Colonic mucosa (tissue), 4 donors: Measurements from ENCODE around the gene RUNX3. TPM values are rescaled to one million over a fixed set of nuclear protein-coding genes. Genes with fewer than 3 reads are reported as not detected.

Experiments used
- DNase-seq: peaks from one replicate; pipeline ENCODE4 v3.0.0-alpha.2; 2020
- H3K27ac ChIP-seq: fragments of 200-600 bp; one replicate; pipeline ENCODE4 v1.8.0; 2021
- H3K27me3 ChIP-seq: fragments of 200-600 bp; one replicate; pipeline ENCODE4 v1.8.0; 2021
- H3K36me3 ChIP-seq: fragments of 200-600 bp; one replicate; pipeline ENCODE4 v1.8.0; 2021
- H3K4me1 ChIP-seq: fragments of 200-600 bp; one replicate; pipeline ENCODE4 v1.8.0; 2021; ENCODE audit warnings: mild to moderate bottlenecking
- H3K4me3 ChIP-seq: fragments of 200-600 bp; one replicate; pipeline ENCODE4 v1.8.0; 2021
- H3K9ac ChIP-seq, 2 donors: one replicate each; pipeline ENCODE4 v1.7.0; 2013; ENCODE audit warnings: control low read depth in 2 of 2, low read depth in 2 of 2, low read length in 2 of 2
- H3K9me3 ChIP-seq: fragments of 200-600 bp; one replicate; pipeline ENCODE4 v1.8.0; 2021
- intact Hi-C: fragments of 100-400 bp; cut with DNase I; formaldehyde crosslinking; loops from one replicate; pipeline ENCODE4 v1.14.1; 2022
- total RNA-seq, 2 donors: library from RNA; stranded (reverse); fragmentation: NEBNext Ultra II Directional in 1 of 2; extraction: Animal tissue kit (Norgen Biotek cat#: 25700) in 1 of 2; gene quantifications; one replicate each; pipeline ENCODE4 v1.2.1, GENCODE V29; 2021
- TF ChIP-seq, protein P1 (sequence below): fragments of 200-600 bp; IDR thresholded peaks from one replicate; pipeline ENCODE4 v1.8.0; 2022; ENCODE audit warnings: antibody characterized with exemption, mild to moderate bottlenecking
- donor health status: healthy.
- donor health status: DM: no; HTN: no; CAD: no.
- donor health status: DM: no; HTN: no; CAD: no.

The RUNX3 gene
- total RNA-seq, 2 donors from 2014 or later, result 1.6 to 3.2 TPM

DNA sequence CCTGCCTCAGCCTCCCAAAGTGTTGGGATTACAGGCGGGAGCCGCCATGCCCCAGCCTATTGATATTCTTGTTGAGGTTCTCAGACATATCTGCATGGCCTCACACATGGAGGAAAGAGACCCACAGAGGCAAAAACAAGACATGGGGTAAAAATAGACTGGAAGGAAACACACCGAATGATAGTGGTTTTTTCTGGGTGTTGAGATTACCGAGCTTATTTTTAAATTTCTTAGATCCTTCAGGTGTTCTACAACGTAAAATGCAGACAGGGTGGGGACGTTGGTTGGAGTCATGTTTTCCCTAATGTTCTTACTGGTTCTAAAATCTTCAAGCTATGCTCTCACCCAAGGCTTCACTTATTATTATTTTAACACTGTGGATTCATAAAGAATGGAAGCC, 23.9 kb upstream of the RUNX3 start:
- no peaks in the 10 kb centered on the region for H3K27me3 ChIP-seq
- H3K9me3 ChIP-seq, result no peaks in the 10 kb centered on the region
- DNase-seq, result no peak
- H3K4me1 ChIP-seq, result no peaks in the 10 kb centered on the region
- H3K27ac ChIP-seq, result no peak overlapping the region
- H3K9ac ChIP-seq, result peak overlapping the region in 1 of 2 donors; percentile 12
- intact Hi-C loops, result no loop called here
- H3K36me3 ChIP-seq, result no peaks in the 10 kb centered on the region
- H3K4me3 ChIP-seq, result no peak overlapping the region
- TF ChIP-seq, protein P1, sequence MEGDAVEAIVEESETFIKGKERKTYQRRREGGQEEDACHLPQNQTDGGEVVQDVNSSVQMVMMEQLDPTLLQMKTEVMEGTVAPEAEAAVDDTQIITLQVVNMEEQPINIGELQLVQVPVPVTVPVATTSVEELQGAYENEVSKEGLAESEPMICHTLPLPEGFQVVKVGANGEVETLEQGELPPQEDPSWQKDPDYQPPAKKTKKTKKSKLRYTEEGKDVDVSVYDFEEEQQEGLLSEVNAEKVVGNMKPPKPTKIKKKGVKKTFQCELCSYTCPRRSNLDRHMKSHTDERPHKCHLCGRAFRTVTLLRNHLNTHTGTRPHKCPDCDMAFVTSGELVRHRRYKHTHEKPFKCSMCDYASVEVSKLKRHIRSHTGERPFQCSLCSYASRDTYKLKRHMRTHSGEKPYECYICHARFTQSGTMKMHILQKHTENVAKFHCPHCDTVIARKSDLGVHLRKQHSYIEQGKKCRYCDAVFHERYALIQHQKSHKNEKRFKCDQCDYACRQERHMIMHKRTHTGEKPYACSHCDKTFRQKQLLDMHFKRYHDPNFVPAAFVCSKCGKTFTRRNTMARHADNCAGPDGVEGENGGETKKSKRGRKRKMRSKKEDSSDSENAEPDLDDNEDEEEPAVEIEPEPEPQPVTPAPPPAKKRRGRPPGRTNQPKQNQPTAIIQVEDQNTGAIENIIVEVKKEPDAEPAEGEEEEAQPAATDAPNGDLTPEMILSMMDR, result no peak

DNA sequence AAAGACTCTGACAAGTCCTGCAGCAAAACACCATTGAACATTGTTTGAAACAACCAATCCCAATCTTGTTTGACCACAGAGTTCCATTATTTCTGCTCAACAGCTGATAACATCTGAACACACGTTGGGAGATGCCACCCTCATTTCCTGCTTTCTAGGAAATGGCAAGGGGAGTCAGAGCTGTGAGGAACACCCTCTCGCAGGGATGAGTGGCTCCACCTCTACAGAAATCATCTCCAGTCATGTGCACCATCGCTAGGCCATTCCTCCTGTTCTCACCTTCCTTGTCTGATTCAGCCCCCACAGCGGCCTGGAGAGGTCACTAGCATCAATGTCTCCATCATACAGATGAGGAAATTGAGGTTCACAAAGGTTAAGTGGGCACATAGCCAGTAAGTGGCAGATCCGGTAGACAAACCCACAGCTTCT, 22.4 kb upstream of the RUNX3 start:
- Histone ChIP-seq H3K4me1 (no peaks in the 10 kb centered on the region), H3K4me3 (no peak overlapping the region), H3K9ac (no peak overlapping the region), H3K27me3 (no peaks in the 10 kb centered on the region), H3K9me3 (no peaks in the 10 kb centered on the region), H3K27ac (no peak overlapping the region), H3K36me3 (no peaks in the 10 kb centered on the region)
- TF ChIP-seq, protein P1, result no peak
- intact Hi-C loops, result no loop called here
- DNase-seq, result no peak

DNA sequence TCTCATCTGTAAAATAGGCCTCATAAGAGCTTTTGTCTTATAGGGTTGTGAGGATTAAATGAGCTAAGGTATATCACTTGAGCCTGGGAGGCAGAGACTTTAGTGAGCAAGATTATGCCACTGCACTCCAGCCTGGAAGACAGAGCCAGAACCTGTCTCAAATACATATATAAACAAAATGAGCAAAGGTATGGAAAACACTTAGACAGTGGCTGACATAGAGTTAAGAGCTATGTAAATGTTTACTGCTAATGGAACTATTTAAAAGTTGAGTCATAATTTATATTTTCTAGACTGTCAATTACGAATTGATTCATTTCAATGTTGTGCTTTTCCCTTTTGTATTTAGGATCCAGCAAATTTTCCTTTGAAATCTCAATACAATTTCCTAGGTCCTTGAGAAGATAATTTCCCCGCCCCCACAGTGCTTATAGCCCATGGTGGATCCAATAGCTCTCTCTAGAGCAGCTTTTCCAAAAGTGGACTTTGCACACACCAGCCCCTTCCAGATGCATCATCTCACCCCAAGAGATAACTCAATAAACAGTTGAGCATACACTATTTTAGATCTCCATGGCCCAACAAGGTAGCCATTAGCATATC, 21.8 kb upstream of the RUNX3 start:
- Histone ChIP-seq H3K9ac (no peak overlapping the region), H3K27ac (no peak overlapping the region), H3K9me3 (no peaks in the 10 kb centered on the region), H3K36me3 (no peaks in the 10 kb centered on the region), H3K4me3 (no peak overlapping the region), H3K4me1 (no peaks in the 10 kb centered on the region), H3K27me3 (no peaks in the 10 kb centered on the region)
- no peak for DNase-seq
- TF ChIP-seq, protein P1, result no peak
- intact Hi-C loops, result no loop called here

DNA sequence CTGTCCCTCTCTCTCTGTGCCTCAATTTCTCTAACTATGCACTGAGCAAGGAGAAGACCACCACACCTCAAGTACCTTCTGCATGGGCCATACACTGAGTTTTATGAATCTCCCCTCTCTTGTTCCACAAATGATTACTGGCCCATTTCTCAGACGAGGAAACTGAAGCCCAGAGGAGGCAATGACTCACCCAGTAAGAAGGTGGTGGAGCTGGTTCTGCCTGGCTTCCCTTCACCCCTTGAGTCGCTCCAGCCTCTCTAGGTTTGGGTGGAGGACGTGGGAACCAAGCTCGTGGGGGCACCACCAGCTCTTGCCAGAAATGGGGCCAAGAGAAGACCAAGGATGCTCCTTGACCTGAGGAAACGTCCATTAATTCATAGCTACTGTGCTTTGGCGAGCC, 21.3 kb upstream of the RUNX3 start:
- Histone ChIP-seq H3K36me3 (no peaks in the 10 kb centered on the region), H3K27me3 (no peaks in the 10 kb centered on the region), H3K9ac (no peak overlapping the region), H3K4me3 (no peak overlapping the region), H3K27ac (no peak overlapping the region), H3K9me3 (no peaks in the 10 kb centered on the region), H3K4me1 (no peaks in the 10 kb centered on the region)
- TF ChIP-seq, protein P1, result no peak
- intact Hi-C loops, result no loop called here
- DNase-seq, result no peak

DNA sequence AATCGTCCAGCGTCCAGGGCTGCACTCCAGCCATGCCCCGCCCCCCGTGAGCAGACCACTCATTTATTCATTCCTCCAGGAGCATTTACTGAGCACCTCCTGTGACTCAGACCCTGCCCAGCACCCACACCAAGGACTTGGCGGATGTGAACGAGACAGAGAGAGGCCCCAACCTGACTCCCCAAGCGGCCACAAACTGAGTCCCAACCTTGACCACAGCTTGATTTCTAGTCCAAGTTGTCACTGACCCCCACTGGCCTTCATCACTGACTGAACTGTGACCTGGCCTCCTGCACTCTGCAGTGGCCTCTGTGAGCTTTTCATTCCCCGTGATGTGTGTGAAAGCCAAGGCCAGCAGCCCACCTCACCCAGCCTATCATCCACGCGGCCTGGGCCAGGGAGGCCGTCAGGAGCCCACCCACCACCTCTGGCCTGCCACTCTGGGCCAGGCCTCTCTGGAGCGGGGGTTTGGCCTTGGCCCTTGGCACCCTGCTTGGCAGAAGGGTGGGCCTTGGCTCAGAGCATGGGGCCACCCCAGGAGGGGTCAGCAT, 19.3 kb upstream of the RUNX3 start:
- TF ChIP-seq, protein P1, result no peak
- Histone ChIP-seq H3K4me3 (no peak overlapping the region), H3K9ac (no peak overlapping the region), H3K36me3 (no peaks in the 10 kb centered on the region), H3K9me3 (no peaks in the 10 kb centered on the region), H3K27me3 (no peaks in the 10 kb centered on the region), H3K4me1 (no peaks in the 10 kb centered on the region), H3K27ac (no peak overlapping the region)
- DNase-seq, result no peak
- intact Hi-C loops, result no loop called here
